GM18867 (cell line): ENCODE measurements around the gene AOPEP.
A peak's percentile ranks its signal among the peaks of the same experiment; 100 is the strongest.

Experiments
- ATAC-seq: cut with Tn5 transposase; IDR thresholded peaks from one replicate; pipeline ENCODE4 v1.9.1; 2021; ENCODE audit warnings: mild to moderate bottlenecking, moderate library complexity; ENCODE audit not compliant: unreplicated experiment

AOPEP gene

GRCh38 chr9:95047452-95048224, 321.1 kb downstream of the AOPEP start:
- no peak for ATAC-seq

GRCh38 chr9:95048225-95049087, 322.0 kb downstream of the AOPEP start:
- peak; percentile 89 for ATAC-seq

DNA sequence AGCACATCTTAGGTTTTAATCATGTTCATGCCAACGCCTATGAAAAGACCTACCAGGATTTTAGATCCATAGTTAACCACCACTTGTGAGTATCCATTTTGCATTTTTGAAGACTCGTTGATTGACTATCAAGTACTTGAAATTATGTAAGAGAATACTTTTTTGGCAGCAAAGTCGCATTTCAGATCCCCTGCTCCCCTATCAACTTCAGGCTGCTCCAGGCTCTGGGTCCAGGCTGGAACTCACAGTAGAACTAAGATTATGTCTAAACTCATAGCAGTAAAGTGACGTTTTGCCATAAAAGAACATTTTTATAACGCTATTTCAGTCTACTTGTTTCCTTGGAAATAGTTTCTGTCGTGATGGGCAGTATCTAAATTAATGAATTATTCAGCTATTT, 323.3 kb downstream of the AOPEP start:
- ATAC-seq = no peak

DNA sequence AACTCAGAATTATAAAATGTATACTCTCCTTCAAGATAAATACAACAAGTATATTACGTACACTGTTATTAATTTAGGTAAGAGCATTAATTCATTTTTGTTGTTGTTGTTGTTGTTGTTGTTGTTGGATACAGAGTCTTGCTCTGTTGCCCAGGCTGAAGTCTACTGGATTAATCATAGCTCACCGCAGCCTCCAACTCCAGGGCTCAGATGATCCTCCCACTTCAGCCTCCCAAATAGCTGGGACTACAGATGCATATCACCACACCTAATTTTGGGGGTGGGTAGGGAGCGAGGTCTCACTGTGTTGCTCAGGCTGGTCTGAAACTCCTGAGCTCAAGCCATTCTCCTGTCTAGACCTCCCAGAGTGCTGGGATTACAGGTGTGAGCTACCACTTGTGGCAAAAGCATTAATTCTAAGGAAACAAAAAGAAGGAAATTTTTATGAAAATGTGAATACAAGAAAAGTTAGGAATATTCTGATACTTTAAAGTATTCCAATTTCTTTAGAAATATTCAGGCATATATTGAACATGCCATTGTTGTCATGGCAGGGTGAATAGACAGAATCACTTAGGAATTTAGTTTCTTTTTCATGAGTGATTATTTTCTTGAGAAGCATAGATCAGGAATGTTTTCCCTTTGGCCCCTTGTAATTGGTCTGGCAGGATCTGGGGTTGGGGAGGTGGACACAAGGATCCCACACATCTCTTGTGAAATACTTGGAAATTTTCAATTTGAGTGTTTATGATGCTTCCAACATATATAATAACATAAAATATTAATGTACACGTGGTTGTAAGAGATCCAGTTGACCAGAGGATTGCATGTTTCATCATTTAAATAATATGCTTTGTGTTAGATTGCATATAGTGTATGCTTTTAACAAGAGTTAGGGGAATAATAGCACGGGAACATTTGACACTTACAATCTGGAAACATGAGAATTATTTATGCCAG, 327.4 kb downstream of the AOPEP start:
- ATAC-seq = no peak

GRCh38 chr9:95055334-95055850, 328.9 kb downstream of the AOPEP start:
- ATAC-seq = no peak

DNA sequence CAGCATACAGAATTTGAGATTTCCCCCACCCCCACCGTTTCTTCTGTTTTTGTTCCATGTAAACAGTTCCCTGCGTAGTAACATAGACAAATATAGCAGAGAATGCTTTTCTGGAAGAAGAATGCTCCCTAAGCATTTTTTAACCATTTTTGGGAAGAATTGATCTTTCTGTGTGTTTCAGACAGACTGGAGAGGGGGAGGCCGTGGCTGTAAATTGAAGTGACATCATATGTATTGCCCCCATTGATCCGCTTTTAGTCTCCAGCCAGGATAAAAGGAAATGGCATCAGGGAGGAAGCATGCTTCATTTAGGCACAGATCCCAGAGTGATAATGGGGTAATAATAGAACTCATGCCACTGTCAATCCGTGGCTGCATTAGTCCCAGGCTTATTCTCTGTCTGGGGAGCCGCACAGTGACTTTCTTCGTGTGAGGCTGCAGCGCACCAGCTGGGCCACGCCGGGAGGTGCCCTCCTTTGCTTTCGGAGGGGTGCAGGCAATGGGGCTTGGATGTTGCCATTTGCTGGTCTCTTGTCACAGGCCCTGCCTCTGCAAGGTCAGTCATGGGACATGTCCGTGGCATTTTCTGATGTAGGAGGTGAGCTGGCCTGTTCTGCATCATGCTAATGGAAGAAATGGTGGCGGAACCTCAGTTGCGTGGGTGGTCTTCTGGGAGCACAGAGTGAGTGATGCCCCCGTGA, 329.5 kb downstream of the AOPEP start:
- no peak for ATAC-seq

DNA sequence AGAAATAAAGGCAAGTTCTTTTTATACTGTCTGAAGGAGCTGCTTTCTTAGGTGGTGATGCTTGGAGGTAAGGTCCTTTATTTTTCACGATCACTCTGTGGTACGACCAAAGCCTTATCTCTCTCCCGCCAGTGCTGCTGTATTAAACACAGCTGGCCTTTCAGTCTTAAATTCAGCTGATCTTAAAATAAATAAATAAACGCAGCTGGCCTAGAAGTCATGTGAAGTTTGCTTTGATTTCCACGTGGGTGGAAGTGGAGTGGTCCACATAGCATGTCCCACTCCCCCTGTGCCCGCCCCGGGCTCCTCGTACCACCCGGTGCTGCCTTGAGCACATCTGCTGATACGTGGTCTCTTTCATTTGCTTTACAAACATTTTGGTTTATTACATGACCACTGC, 330.6 kb downstream of the AOPEP start:
- ATAC-seq = no peak

DNA sequence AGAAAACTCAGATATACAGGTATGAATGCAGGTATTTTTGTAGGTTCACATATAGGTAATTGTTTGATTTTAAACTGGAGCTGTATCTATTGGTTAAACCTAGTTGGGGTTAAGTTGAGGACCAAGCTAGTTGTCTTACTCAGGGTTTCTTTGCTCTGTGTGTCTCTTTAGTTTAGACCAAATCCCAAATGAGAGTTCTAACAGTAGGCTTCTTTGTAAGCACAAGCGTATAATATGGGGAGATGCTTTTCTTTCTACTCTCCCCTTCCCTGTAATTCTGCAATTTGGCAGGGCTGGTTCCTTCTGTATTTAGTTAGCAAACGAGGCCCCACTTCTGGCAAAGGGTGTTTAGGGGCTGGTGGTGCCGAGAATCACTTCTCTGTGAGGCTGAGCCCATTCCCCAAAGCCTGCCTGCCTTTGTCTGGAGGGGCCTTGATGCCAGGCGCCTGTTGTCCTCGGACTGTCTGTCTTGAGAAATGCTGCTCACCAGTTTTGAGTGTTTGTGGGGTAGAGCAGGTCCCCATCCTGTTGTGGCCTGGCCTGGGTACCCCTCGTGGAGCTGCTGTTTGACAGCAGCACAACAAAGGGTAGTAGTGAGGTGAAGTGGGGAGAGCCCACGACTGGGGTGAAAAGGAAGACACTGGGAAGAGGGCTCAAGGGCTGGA, 331.8 kb downstream of the AOPEP start:
- no peak for ATAC-seq

GRCh38 chr9:95058795-95059386, 332.4 kb downstream of the AOPEP start:
- no peak for ATAC-seq

DNA sequence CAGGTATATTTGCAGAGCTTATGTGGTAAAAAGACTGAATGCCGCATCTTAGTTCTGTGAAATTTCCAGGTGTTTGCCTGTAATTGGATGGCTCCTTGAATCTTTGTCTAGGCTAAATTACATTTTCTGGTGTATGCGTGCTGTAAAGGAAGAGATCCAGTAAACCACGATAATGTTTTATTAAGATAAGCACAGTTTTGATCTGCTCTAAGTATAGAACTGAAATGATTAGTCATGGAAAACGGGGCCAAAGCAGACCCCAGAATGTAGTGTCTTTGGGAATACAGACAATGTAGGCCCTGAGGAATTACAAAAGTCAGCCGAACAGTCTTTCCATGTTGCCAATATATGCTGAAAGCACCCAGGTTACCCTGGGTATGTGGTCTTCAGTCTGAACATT, 333.7 kb downstream of the AOPEP start:
- no peak for ATAC-seq

DNA sequence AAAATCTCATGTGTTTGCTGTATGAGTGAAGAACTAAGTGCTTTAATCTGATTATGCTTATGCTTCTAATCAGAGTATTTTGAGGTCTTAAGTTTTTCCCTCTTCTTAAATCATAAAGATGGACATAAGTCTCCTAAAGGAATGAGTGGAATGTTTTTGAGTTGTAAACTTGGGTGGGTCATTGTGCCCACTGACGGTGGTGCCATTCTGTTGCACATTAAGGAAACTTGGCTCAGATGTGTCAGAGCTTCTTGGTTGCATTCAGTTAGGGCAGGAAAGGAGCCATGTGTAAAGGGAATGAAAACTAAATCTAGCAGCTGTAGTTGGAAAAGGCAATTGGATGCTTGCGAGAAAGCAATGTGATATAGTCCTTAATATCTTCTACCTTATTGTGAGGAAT, 334.4 kb downstream of the AOPEP start:
- ATAC-seq = no peak

DNA sequence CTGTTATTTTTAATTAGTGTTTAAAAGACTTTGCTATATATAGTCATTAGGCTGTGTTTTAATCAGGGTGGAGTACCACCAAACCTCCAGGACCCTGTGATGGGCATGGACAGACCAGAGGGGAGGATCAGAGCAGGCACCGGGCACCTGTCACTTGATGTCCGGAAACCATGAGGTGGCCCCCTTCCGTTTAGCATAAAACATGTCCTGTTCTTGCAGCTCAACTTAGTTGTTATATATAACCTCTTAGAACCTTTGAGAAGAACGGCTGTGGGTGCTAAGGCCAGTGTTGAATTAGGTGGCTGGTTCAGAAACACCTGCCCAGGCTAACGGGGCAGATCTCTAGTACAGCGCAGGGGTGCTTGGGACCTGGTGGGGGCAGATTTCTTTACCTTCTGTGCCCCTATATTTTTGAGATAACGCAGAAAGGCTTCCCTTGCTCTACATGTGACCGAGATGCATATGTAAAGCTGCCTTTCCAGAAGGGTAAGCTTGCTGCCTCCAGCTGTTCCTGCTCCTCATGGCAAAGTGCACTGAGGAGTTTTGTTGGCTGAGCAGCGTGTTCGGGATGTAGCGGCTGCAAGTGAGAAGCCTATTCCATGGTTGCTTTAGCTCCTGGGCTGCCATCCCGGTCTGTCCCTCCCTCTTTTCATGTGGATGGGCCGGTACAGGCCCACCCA, 335.6 kb downstream of the AOPEP start:
- no peak for ATAC-seq

GRCh38 chr9:95062596-95063065, 336.1 kb downstream of the AOPEP start:
- no peak for ATAC-seq

GRCh38 chr9:95063300-95063699, 336.8 kb downstream of the AOPEP start:
- ATAC-seq = no peak

DNA sequence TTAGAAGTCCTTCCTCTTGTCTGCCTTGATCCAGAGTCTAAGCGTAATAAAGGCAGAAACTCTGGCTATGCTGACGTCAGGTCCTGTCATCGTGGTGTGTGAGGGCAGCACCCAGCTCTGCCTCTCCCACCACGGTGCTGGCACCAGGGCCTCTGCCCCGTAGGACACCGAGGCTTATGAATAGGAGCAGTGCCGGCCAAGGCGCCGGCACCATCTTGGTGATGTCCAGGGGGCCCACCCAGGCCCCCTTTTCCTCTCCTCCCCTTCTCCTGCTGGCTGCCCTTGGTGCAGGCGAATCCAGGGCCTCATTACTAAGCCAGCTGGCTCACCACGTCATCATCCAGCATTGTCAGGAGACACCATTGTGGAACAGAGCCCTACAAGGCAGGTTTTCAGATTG, 338.7 kb downstream of the AOPEP start:
- ATAC-seq = no peak

GRCh38 chr9:95067057-95067456, 340.6 kb downstream of the AOPEP start:
- ATAC-seq = no peak

DNA sequence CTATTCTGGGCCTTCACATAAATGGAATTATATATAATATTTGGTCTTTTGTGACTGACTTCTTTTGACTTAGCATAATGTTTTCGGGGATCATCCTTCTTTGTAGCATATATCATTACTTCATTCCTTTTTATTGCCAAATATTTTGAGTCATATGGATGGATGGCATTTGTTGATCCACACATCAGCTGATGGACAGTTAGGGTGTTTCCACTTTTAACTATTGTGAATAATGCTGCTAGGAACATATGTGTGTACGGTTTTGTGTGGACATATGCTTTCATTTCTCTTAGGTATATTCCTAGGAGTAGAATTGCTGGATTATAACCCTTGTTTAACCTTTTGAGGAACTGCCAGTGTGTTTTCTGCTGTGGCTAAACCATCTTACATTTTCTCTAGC, 341.4 kb downstream of the AOPEP start:
- no peak for ATAC-seq

DNA sequence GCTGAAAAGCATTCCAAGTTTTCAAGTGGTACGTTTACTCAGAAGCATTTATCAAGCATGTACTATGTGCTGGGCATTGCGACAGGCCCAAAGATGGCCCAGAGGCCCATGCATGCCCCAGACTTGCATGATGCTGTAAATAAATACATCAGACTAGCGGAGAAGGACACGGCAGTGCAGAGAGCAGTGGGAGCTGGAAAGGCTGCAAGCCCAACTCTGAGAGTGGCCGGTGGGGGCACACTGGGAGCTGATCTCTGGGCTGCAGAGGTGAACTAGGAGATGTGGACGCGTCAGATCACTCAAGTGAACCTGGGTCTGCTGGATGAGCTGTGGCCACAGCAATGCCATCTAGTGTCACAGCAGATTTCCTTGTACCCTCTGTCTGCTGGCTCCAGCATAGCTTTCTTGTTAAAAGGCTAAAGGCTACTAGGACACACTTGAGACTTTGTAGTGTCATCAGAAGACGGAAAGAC, 344.1 kb downstream of the AOPEP start:
- ATAC-seq = no peak
